HG03460 (cell line): Measurements from ENCODE around the gene TIMM17A.

Source experiments
- ATAC-seq: cut with Tn5 transposase; IDR thresholded peaks from one replicate; pipeline ENCODE4 v1.9.1; 2021; ENCODE audit not compliant: unreplicated experiment

Gene TIMM17A

DNA sequence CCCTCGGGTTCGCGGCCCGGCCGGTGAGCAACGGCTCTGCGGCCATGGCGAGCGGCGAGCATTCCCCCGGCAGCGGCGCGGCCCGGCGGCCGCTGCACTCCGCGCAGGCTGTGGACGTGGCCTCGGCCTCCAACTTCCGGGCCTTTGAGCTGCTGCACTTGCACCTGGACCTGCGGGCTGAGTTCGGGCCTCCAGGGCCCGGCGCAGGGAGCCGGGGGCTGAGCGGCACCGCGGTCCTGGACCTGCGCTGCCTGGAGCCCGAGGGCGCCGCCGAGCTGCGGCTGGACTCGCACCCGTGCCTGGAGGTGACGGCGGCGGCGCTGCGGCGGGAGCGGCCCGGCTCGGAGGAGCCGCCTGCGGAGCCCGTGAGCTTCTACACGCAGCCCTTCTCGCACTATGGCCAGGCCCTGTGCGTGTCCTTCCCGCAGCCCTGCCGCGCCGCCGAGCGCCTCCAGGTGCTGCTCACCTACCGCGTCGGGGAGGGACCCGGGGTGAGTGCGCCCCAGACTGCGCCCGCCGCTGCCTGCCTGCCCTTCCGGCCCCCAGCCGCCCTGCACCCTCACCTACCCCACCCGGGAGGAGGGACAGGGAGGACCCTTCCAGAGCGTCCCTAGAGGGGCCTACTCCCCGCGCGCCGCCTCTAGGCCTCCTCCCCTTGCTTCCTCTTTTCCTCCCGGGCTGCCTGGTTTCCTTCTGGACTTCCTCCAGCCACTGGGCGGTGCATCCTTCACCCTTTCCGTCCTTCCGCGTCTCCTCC is 27.5 kb downstream of the TIMM17A start, which contains the start of gene RNPEP:
RNPEP (plus strand) TSS at position 26 of the 757 bp plus-strand sequence; CDS start at position 45, 19 bp downstream.
- ATAC-seq = peak; percentile 61

DNA sequence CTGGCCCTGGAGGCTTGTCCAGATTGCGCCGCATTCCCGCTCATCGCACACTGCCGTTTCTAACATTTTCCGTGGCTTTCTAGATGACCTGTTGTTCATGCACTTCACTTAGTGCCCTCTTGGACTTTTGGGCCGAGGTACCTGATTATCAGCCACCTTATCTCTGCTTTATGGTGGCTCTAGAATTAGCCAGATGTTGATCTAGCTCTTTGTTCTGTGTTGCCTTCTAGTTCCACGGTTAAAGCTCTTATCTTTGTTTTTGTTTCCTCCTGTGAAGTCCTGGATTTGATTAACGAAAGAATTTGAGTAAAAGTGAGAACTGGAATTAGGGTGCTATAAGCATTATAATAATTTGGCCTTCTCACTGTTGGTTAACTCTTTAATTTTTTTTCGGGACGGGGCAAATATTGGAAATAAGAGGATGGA is 28.1 kb downstream of the TIMM17A start:
- peak; percentile 16 for ATAC-seq

DNA sequence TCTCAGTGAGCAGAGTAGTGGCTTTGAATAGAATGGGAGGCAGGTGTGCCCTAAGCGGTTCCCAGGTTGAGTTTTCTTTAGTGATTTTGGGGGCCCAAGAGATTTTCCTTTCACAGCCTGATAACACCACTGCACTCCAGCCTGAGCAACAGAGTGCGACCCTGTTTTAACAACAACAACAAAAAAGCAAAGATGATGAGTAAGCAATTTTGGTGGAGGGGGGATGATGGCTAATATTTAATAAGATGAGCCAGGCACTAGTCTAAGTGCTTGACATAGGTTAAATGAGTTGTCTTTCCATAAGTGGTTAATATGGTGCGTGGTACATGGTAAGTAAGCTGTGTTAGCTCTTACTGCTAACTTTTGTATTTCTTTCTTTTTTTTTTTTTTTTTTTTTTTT is 29.1 kb downstream of the TIMM17A start:
- ATAC-seq = no peak

DNA sequence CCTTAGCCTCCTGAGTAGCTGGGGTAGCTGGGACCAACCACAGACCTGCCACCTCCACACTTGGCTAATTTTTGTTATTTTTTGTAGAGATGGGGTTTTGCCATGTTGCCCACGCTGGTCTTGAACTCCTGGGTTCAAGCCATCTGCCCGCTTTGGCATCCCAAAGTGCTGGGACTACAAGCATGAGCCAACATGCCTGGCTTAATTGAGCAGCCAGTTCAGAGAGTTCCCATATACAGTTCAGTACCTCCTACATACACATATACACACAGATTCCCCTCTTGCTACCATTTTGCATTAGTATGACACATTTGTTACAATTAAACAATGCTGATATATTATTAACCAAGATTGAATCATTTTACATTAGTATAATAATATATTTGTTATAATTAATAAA is 30.1 kb downstream of the TIMM17A start:
- no peak for ATAC-seq

DNA sequence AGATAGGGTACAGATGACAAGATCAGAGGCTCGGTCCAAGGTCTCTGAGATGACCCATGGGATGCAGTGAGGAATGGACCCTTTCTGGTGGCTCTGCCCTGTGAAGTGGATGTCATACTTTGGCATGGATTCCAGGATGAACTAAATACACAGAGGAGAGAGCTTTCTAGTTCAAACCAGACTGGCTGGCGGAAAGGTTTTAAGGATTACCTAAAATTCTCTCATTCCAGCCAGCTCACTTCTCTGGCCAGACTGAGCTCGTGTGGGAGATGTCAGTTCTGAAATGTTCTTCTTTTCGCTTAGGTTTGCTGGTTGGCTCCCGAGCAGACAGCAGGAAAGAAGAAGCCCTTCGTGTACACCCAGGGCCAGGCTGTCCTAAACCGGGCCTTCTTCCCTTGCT is 33.3 kb downstream of the TIMM17A start:
- ATAC-seq = no peak

DNA sequence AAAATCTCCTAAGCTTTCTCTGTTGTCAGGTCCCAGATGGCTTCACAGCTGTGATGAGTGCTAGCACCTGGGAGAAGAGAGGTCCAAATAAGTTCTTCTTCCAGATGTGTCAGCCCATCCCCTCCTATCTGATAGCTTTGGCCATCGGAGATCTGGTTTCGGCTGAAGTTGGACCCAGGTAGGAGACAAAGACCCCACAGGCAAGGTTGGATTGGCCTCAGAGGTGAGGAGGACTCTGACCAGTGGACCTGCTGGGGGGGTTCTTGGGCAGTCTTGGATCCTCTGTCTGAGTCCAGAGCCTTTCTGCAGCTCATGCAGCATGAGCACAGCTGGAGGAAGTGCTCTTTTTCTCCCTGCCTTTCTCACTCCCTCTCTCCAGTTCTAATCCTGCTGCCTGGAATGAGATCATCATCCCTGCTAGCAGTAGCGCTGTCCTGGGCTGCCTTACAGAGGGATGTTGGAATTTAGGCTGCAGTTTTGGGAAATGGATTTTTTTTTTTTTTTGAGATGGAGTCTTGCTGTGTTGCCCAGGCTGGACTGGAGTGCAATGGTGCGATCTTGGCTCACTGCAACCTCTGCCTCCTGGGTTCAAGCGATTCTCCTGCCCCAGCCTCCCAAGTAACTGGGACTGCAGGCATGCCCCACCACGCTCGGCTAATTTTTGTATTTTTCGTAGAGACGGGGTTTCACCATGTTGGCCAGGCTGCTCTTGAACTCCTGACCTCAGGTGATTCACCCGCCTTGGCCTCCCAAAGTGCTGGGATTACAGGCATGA is 34.2 kb downstream of the TIMM17A start:
- no peak for ATAC-seq

DNA sequence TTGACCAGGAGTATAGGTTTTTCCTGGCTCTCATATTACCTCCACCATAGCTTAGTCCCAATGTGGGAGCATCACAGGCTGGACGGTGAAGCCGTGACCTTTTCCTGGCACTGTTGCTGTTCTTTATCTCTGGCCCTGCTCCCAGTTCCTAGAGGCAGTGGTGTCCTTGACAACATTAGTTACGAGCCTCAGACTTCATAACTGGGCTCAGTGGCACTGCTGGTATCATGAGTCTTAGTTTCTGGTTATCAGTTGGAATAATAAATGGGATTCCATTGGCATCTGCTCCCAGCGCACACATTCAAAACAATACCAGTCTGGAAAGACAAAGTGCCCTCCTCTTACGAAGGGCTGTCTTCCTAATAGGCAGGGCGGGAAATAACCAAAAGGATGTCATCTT is 35.1 kb downstream of the TIMM17A start:
- ATAC-seq = no peak

DNA sequence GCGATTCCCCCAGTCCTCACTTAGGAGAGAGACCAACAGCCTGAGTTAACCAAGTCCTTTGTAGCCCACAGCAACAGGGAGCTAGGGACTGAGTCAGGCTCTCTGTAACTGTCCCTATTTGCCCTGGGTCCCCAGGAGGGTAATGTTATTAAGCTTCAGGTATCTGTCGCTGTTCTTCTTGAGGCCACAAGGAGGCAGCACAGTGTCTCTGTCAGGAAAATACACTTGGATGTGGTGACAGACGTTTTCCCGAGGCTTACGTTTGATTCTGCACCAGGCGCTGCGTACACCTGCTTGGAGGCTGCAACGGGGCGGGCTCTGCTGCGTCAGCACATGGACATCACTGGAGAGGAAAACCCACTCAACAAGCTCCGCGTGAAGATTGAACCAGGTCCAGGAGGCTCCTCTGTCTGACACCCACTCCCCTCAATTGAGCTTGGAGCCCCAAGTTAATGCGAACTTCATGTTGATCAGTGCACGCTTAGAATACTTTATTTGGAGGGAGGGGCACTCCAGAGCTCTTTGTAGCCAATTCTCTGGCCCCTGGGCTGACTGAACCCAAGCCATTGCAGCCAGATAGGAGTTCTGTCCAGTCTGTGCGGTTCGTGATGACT is 44.4 kb downstream of the TIMM17A start:
- ATAC-seq = no peak

DNA sequence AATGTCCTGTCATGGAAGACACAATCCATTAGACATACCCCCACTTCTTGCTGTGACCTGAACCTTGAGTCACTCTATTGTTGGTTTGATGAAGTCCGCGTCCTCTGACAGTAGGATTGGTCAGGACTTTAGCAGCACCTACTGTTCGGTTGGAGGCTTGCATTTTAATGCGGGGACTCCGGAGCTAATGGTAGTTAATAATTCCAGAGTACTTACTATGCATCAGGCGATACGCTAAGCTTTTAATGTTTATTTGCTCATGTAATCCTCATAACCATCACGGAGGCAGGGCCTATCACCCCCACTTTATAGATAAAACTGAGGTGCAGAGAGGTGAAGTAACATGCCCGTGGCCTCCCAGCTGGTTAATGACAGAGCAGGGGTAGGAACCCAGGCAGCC is 47.2 kb downstream of the TIMM17A start:
- ATAC-seq = no peak

DNA sequence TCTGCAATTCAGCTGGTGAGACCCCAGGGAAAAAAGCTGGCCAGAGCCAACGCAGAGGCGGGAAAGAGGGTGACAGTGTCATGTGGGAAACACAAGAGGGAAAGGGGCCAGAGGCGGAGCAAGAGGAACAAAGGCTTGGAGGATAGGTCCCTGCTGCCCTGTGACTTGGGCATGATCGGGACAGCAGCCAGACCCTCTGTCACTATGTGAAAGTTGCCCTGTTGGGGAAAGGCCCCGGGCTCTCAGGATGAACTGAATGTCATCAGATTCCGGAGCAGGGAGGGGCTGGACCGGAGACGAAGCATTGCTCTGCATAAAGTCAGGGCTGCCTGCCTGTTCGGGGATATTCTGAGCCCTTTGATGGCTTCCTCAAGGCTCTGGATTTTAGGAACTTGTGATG is 49.4 kb downstream of the TIMM17A start:
- no peak for ATAC-seq

DNA sequence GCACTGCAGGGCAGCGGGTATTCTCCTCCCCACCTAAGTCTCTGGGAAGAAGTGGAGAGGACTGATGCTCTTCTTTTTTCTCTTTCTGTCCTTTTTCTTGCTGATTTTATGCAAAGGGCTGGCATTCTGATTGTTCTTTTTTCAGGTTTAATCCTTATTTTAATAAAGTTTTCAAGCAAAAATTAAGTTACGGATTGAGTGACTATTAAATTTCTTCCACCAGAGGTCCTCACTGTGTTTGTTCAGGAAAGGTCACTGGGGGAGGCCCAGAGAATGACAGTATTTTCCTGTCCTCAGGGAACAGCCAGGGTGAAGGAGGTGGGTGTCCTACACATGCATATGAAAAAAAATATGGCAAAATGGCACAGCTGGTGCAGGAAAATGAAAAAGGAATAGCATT is 50.7 kb downstream of the TIMM17A start:
- no peak for ATAC-seq

DNA sequence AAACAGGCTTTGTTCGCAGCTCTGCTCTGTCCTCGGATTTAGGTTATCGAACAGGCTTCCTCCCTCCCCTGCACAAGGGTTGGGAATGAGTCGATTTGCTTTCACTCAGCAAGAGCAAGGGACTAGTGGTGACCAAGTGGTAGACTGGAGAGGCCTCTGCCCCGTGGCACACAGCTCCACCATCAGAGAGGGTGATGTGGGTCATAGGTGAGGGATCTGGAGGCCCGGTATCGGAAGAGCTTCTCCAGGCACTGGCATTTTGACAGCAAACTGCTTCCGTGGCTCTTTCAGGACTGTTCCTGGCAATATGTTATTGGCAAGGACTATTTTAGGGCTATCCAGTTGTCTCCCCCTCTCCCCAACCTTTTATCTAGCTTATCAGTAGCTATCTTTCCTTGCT is 52.0 kb downstream of the TIMM17A start:
- ATAC-seq = no peak

DNA sequence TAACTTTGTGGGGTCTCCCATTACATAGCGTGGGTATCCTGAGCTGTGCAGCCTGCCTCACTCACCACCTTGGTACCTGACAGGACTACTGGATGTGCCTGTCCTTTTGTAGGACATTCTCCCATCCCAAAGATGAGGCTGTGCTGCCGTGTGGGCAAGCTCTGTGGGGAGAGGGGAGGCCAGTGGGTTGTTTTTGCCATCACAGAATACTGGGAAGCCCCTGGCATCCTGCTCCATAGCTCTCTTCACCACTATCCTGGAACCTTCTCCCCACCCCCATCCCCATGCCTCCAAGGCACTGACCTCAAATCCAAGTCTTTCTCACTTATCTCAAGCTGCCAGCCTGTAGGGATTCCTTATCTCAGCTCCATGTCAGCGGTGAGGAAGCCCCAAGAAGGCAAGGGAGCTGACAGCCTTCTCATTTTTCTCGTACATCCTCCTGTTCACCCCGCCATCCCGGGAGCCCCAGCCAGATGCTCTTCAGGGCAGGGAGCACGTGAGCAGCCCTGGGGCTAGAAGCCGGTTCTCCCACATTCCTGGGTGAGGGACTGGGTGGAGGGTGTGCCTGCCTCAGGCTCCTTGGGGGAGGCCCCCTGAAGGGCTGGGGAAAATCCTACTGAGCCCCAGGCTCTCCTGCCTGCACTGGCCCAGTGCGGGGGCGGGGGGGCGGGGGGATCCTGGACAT is 52.6 kb downstream of the TIMM17A start:
- ATAC-seq = no peak

DNA sequence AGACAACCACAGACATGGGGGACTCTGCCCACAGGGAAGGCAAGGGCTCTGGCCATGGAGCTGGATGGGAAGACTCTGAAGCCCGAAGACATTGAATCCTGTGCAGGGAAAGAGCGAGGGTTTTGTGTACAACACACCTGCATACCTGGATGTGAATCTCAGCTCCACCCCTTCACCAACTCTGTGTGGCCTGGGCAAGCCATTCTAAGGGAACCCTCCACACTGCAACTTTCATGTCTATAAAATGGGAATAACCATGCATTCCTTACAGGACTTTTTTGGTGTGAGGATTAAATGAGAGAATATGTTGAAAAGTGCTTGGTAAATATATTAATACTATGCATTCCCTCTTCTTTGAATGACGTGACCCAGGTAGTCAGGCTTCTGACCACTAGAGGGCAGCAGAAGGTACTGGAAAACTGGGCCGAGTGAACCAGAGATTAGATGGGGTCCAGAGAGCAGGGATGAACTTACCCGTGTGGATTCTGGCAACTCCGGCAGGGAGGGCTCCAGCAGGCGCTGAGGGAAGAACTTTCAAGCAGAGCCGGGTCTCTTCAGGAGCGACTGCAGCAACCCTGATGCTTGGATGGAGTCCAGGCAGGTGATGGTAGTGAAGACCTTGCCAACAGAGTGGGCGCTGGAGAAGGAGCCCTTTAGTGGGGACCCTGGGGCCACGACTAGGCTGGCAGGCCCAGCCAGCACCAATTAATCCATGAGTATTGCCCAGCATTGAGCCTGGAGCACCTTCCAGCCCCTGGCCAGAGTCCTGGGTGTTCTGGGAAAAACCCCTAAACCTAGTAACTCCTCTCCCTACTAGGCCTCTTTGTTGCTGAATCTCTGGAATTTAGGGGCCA is 54.2 kb downstream of the TIMM17A start:
- ATAC-seq = no peak

DNA sequence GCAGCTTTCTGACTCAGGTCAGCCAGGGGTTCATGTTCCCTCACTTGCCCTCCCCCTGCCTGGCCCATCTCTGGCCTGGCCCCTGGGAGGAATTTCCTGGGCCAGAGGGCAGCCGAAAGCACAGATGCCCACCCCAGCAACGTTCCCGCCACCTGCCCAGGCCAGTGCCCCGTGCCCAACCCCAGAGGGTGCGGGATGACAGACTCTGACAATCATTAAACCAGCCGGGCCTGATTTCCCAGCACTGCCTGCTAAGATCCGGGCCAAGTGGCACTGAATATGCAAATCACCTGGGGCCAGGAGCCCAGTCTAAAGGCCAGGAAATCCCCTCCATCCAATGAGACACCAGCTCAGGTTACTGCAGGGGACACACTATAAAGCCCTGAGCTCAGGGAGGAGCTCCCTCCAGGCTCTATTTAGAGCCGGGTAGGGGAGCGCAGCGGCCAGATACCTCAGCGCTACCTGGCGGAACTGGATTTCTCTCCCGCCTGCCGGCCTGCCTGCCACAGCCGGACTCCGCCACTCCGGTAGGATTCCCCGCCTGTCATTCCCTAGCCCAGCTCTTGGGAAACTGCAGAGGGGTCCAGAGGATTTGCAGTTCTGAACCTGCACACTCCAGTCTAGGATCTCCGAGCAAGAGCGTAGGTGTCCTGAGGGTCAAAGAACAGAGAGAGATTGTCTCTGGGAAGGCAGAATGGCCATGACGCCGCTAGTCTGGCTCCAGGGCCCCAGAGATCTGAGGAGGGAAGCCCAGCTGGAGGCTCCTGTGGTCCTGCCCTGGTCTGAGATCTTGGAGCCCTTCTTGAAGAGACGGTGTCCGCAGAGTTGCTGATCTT is 55.1 kb downstream of the TIMM17A start, which contains the start of gene ELF3:
ELF3 (plus strand) TSS at position 408 of the 836 bp plus-strand sequence. CDS start 550 bp downstream, outside the sequence.
- ATAC-seq = peak; percentile 85

DNA sequence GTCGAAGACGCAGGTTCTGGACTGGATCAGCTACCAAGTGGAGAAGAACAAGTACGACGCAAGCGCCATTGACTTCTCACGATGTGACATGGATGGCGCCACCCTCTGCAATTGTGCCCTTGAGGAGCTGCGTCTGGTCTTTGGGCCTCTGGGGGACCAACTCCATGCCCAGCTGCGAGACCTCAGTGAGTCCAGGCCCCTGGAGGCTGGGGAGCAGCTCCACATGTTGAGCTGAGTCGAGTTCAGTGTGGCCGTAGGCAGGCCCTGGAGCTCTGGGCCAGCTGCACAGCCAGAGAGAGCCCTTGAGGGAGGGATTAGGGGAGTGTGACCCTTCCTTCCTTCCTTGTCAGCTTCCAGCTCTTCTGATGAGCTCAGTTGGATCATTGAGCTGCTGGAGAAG is 56.7 kb downstream of the TIMM17A start:
- no peak for ATAC-seq

DNA sequence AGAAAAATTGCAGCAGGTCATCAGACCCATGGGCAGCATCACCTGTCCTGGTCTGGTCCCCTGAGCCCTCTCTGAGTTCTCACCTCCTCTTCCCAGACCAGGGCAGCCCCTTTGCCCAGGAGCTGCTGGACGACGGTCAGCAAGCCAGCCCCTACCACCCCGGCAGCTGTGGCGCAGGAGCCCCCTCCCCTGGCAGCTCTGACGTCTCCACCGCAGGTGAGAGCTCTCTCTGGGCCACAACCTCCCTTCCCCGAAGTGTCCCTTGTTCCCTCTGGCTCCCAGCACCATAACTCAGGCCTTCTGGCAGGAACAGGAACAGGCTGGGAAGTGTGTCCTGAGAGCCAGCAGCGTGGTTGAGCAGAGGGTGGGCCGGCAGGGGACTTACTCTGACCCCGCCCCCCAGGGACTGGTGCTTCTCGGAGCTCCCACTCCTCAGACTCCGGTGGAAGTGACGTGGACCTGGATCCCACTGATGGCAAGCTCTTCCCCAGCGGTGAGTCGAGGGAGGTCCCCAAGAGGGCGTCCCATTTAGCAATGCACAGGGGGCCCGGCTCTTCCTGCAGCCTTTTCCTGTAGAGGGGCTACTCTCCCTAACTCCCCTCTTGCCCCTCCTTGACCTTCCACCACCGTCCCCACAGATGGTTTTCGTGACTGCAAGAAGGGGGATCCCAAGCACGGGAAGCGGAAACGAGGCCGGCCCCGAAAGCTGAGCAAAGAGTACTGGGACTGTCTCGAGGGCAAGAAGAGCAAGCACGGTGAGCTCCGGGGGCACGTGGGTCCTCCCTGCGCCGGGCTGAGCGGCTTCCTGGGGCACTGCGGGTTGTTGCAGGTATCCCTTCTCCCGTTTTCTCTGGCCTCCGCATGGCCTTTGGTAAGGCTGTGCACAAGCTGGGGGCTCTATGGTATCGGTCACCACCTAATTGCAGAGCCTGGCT is 57.5 kb downstream of the TIMM17A start:
- no peak for ATAC-seq

DNA sequence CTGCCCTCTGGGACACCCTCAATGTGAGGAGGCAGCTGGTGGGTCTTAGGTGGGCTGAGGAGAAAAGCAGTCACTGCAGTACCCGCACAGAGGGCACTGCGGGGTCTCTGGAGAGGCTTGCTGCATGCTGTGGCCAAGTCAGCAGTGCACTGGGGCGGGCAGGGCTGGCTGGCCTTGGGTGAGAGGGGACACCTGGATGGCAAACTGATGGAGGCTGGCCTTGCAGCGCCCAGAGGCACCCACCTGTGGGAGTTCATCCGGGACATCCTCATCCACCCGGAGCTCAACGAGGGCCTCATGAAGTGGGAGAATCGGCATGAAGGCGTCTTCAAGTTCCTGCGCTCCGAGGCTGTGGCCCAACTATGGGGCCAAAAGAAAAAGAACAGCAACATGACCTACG is 58.3 kb downstream of the TIMM17A start:
- no peak for ATAC-seq
